H9 (cell line): ENCODE measurements around the gene COPS9. TPM values are rescaled to one million over a fixed set of nuclear protein-coding genes. Genes with fewer than 3 reads are reported as not detected.

Source experiments
- DNase-seq: peaks from one replicate; pipeline ENCODE4 v3.0.0-alpha.2; 2017
- H2AFZ ChIP-seq: one replicate; pipeline ENCODE4 v1.6.1; 2013; ENCODE audit warnings: mild to moderate bottlenecking, low read length, control low read depth, moderate library complexity
- H2AK5ac ChIP-seq: 2 replicates; pipeline ENCODE4 v1.6.1; 2013; ENCODE audit warnings: low read length, control low read depth, mixed read lengths; ENCODE audit not compliant: insufficient read length
- H2BK120ac ChIP-seq: one replicate; pipeline ENCODE4 v1.6.1; 2013; ENCODE audit warnings: low read depth, mild to moderate bottlenecking, low read length, control low read depth, inconsistent platforms; ENCODE audit not compliant: poor library complexity, severe bottlenecking
- H2BK12ac ChIP-seq: 2 replicates; pipeline ENCODE4 v1.6.1; 2013; ENCODE audit warnings: low read length, control low read depth, mixed read lengths, low read depth; ENCODE audit not compliant: insufficient read length
- H2BK15ac ChIP-seq: 2 replicates; pipeline ENCODE4 v1.6.1; 2013; ENCODE audit warnings: low read depth, low read length, control low read depth
- H2BK20ac ChIP-seq: one replicate; pipeline ENCODE4 v1.6.1; 2013; ENCODE audit warnings: low read depth, mild to moderate bottlenecking, low read length, control low read depth, inconsistent platforms; ENCODE audit not compliant: poor library complexity, severe bottlenecking
- H2BK5ac ChIP-seq: 2 replicates; pipeline ENCODE4 v1.6.1; 2013; ENCODE audit warnings: low read length, control low read depth, mixed read lengths; ENCODE audit not compliant: insufficient read length
- H3K14ac ChIP-seq: 2 replicates; pipeline ENCODE4 v1.6.1; 2013; ENCODE audit warnings: low read length, control low read depth; ENCODE audit not compliant: insufficient read depth
- H3K18ac ChIP-seq: 2 replicates; pipeline ENCODE4 v1.6.1; 2013; ENCODE audit warnings: low read depth, mild to moderate bottlenecking, mixed read lengths, low read length, control low read depth; ENCODE audit not compliant: insufficient read length
- H3K23ac ChIP-seq: 2 replicates; pipeline ENCODE4 v1.6.1; 2013; ENCODE audit warnings: low read length, control low read depth, mixed read lengths, low read depth; ENCODE audit not compliant: insufficient read length
- H3K23me2 ChIP-seq: 2 replicates; pipeline ENCODE4 v1.6.1; 2013; ENCODE audit warnings: low read depth, mild to moderate bottlenecking, mixed read lengths, low read length, control low read depth; ENCODE audit not compliant: insufficient read length, poor library complexity, severe bottlenecking
- H3K27ac ChIP-seq: 2 replicates; pipeline ENCODE4 v1.5.1; 2013; ENCODE audit warnings: low read length, control low read depth, mixed read lengths, low read depth; ENCODE audit not compliant: insufficient read length
- H3K27me3 ChIP-seq: 2 replicates; pipeline ENCODE4 v1.6.1; 2013; ENCODE audit warnings: low read length, control low read depth, inconsistent platforms; ENCODE audit not compliant: insufficient read depth
- H3K4ac ChIP-seq: 2 replicates; pipeline ENCODE4 v1.6.1; 2013; ENCODE audit warnings: low read depth, mild to moderate bottlenecking, control low read depth, inconsistent platforms, low read length, moderate library complexity
- H3K4me1 ChIP-seq: 2 replicates; pipeline ENCODE4 v1.6.1; 2013; ENCODE audit warnings: low read length, control low read depth, inconsistent platforms; ENCODE audit not compliant: insufficient read depth
- H3K4me2 ChIP-seq: 2 replicates; pipeline ENCODE4 v1.6.1; 2013; ENCODE audit warnings: low read length, control low read depth, mixed read lengths; ENCODE audit not compliant: insufficient read length, insufficient read depth
- H3K56ac ChIP-seq: 2 replicates; pipeline ENCODE4 v1.6.1; 2013; ENCODE audit warnings: low read depth, mild to moderate bottlenecking, mixed read lengths, low read length, control low read depth; ENCODE audit not compliant: insufficient read length
- H3K79me1 ChIP-seq: 2 replicates; pipeline ENCODE4 v1.6.1; 2013; ENCODE audit warnings: low read depth, mild to moderate bottlenecking, moderate library complexity, low read length, control low read depth, inconsistent platforms; ENCODE audit not compliant: insufficient read depth, poor library complexity, severe bottlenecking
- H3K79me2 ChIP-seq: 2 replicates; pipeline ENCODE4 v1.6.1; 2013; ENCODE audit warnings: low read length, control low read depth, inconsistent platforms; ENCODE audit not compliant: insufficient read depth
- H3K9ac ChIP-seq: 2 replicates; pipeline ENCODE4 v1.6.1; 2013; ENCODE audit warnings: low read length, control low read depth, mixed read lengths; ENCODE audit not compliant: insufficient read length; ENCODE audit errors: extremely low read depth
- H3K9me3 ChIP-seq: one replicate; pipeline ENCODE4 v1.6.1; 2013; ENCODE audit warnings: low read depth, low read length, inconsistent platforms; ENCODE audit not compliant: control insufficient read depth
- H3T11ph ChIP-seq: one replicate; pipeline ENCODE4 v1.6.1; 2013; ENCODE audit warnings: mild to moderate bottlenecking, low read length, control low read depth, inconsistent platforms
- H4K20me1 ChIP-seq: one replicate; pipeline ENCODE4 v1.6.1; 2013; ENCODE audit not compliant: control insufficient read depth, insufficient read length, insufficient read depth
- H4K5ac ChIP-seq: 2 replicates; pipeline ENCODE4 v1.6.1; 2013; ENCODE audit warnings: low read depth, mild to moderate bottlenecking, mixed read lengths, low read length, control low read depth; ENCODE audit not compliant: insufficient read length
- H4K8ac ChIP-seq: replicated peaks from 2 replicates; pipeline ENCODE4 v1.6.1; 2013; ENCODE audit warnings: low read length, control low read depth, mixed read lengths, low read depth; ENCODE audit not compliant: insufficient read length
- H4K91ac ChIP-seq: 2 replicates; pipeline ENCODE4 v1.6.1; 2013; ENCODE audit warnings: low read depth, mild to moderate bottlenecking, moderate library complexity, mixed read lengths, low read length, control low read depth; ENCODE audit not compliant: insufficient read length
- H3K27ac Mint-ChIP-seq, 3 experiments: 2 replicates in 2 of 3; 3 replicates in 1 of 3; pipeline ENCODE4 v1.8.0; 2020 to 2021; ENCODE audit warnings: mixed read lengths in 3 of 3, mild to moderate bottlenecking in 1 of 3, moderate library complexity in 1 of 3
- H3K27me3 Mint-ChIP-seq: 2 replicates; pipeline ENCODE4 v1.8.0; 2021; ENCODE audit warnings: low read depth, mild to moderate bottlenecking, moderate library complexity, mixed read lengths
- H3K36me3 Mint-ChIP-seq, 3 experiments: 2 replicates in 2 of 3; 3 replicates in 1 of 3; pipeline ENCODE4 v1.8.0; 2020 to 2021; ENCODE audit warnings: low read depth in 3 of 3, mixed read lengths in 3 of 3; ENCODE audit not compliant: insufficient read depth in 1 of 3
- H3K4me1 Mint-ChIP-seq, 2 experiments: 2 replicates each; pipeline ENCODE4 v1.8.0; 2020; ENCODE audit warnings: mixed read lengths in 2 of 2
- H3K4me3 Mint-ChIP-seq, 2 experiments: 2 replicates in 1 of 2; 3 replicates in 1 of 2; pipeline ENCODE4 v1.8.0; 2020 to 2021; ENCODE audit warnings: mild to moderate bottlenecking in 2 of 2, mixed read lengths in 2 of 2, moderate library complexity in 1 of 2
- H3K9me3 Mint-ChIP-seq, 2 experiments: 2 replicates in 1 of 2; 3 replicates in 1 of 2; pipeline ENCODE4 v1.8.0; 2020; ENCODE audit warnings: mild to moderate bottlenecking in 2 of 2, mixed read lengths in 2 of 2, moderate library complexity in 1 of 2
- WGBS: extraction: QIAGEN DNeasy Blood & Tissue Kit; methylation state at CpG from one replicate; pipeline ENCODE4 v1.1.7; 2013; ENCODE audit warnings: missing lambda C conversion rate, low lambda C conversion rate, mixed read lengths; ENCODE audit not compliant: insufficient read length; ENCODE audit errors: extremely low coverage; 5-methylcytosine and 5-hydroxymethylcytosine counted together
- total RNA-seq: library from RNA; stranded (reverse); gene quantifications from 2 replicates; pipeline ENCODE4 v1.2.1, GENCODE V29; 2021
- TF ChIP-seq, protein P1 (sequence below): fragments of 200-600 bp; sonication (generic); conservative IDR thresholded peaks from 3 replicates; pipeline ENCODE4 v1.8.0; 2021; ENCODE audit warnings: antibody characterized with exemption, mild to moderate bottlenecking

COPS9 gene
- total RNA-seq, 1 experiment from 2014 or later: 142 TPM

DNA sequence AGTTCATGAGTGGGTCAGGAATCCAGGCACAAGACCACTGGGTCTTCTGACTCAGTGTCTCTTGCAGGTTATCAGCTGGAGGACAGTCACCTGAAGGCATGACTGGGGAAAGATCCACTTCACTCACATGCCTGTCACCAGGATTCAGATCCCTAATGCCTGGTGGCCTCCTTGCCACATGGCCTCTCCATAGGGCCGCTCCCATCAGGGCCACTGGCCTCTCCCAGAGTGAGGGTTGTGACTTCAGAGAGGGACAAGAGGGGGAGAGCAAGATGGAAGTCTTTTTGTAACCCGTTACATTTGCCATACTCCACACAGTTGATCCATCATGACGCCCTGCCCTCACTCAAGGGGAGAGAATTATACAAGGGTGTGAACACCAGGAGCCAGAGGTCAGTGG is 17.3 kb upstream of the COPS9 start:
- H3K27ac Mint-ChIP-seq: no peak overlapping the region
- no peaks in the 10 kb centered on the region for H3K79me2 ChIP-seq
- no peak for DNase-seq
- no peak overlapping the region for H2BK5ac ChIP-seq
- H3T11ph ChIP-seq: no peak overlapping the region
- H3K4me1 Mint-ChIP-seq: peaks cover 15 to 24% of the 10 kb centered on the region in 2 experiments
- no peak overlapping the region for H3K4me2 ChIP-seq
- H2BK20ac ChIP-seq: no peak overlapping the region
- WGBS: no CpG with 5 or more reads among the region's 3 CpGs
- no peak overlapping the region for H2AK5ac ChIP-seq
- H2BK120ac ChIP-seq: no peak overlapping the region
- H3K27ac ChIP-seq: no peak overlapping the region
- H3K4me1 ChIP-seq: no peaks in the 10 kb centered on the region; the same call in 1 of the 2 replicates
- H3K14ac ChIP-seq: no peak overlapping the region
- H4K20me1 ChIP-seq: no peaks in the 10 kb centered on the region
- no peaks in the 10 kb centered on the region for H3K79me1 ChIP-seq
- H3K56ac ChIP-seq: no peak overlapping the region
- H2BK12ac ChIP-seq: no peak overlapping the region
- peaks cover 0 to 3% of the 10 kb centered on the region in 2 experiments; a peak in 2 of 5 replicates for H3K9me3 Mint-ChIP-seq
- no peak overlapping the region for H3K23ac ChIP-seq
- H3K9ac ChIP-seq: no peak overlapping the region
- H3K9me3 ChIP-seq: no peaks in the 10 kb centered on the region
- no peak overlapping the region for H4K5ac ChIP-seq
- H2BK15ac ChIP-seq: no peak overlapping the region
- H4K8ac ChIP-seq: no peak overlapping the region
- H3K27me3 Mint-ChIP-seq: peaks cover 30% of the 10 kb centered on the region
- TF ChIP-seq, protein P1, sequence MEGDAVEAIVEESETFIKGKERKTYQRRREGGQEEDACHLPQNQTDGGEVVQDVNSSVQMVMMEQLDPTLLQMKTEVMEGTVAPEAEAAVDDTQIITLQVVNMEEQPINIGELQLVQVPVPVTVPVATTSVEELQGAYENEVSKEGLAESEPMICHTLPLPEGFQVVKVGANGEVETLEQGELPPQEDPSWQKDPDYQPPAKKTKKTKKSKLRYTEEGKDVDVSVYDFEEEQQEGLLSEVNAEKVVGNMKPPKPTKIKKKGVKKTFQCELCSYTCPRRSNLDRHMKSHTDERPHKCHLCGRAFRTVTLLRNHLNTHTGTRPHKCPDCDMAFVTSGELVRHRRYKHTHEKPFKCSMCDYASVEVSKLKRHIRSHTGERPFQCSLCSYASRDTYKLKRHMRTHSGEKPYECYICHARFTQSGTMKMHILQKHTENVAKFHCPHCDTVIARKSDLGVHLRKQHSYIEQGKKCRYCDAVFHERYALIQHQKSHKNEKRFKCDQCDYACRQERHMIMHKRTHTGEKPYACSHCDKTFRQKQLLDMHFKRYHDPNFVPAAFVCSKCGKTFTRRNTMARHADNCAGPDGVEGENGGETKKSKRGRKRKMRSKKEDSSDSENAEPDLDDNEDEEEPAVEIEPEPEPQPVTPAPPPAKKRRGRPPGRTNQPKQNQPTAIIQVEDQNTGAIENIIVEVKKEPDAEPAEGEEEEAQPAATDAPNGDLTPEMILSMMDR: no peak
- no peaks in the 10 kb centered on the region for H3K27me3 ChIP-seq
- H3K18ac ChIP-seq: no peak overlapping the region
- H3K4me3 Mint-ChIP-seq: no peak overlapping the region; a peak in 1 of 5 replicates
- H3K36me3 Mint-ChIP-seq: no peaks in the 10 kb centered on the region; a peak in 1 of 7 replicates
- no peak overlapping the region for H3K4ac ChIP-seq
- no peak overlapping the region for H4K91ac ChIP-seq
- no peaks in the 10 kb centered on the region for H3K23me2 ChIP-seq
- H2AFZ ChIP-seq: no peak overlapping the region
